HepG2 (cell line): ENCODE measurements around the gene CUL5. TPM values are rescaled to one million over a fixed set of nuclear protein-coding genes. Genes with fewer than 3 reads are reported as not detected.

Experiments used
- CREB1 ChIP-seq, 2 experiments: fragments of 450-650 bp in 1 of 2; IDR thresholded peaks; 2 replicates each; pipeline ENCODE4 v1.6.1; 2016 to 2017; ENCODE audit warnings: control low read depth in 1 of 2, mild to moderate bottlenecking in 1 of 2, missing compliant biosample characterization in 1 of 2, missing genetic modification characterization in 1 of 2
- FOXA3 ChIP-seq: IDR thresholded peaks from 2 replicates; pipeline ENCODE4 v1.6.1; 2016; ENCODE audit warnings: missing genetic modification reagents, missing compliant biosample characterization
- MEIS2 ChIP-seq: sonication (generic); formaldehyde crosslinking; IDR thresholded peaks from 2 replicates; pipeline ENCODE4 v1.9.0; 2021; ENCODE audit warnings: mild to moderate bottlenecking, missing genetic modification reagents
- MTF2 ChIP-seq: sonication (generic); formaldehyde crosslinking; IDR thresholded peaks from 2 replicates; pipeline ENCODE4 v1.5.0; 2020; ENCODE audit warnings: missing genetic modification reagents, borderline replicate concordance
- NFIB ChIP-seq: sonication (generic); formaldehyde crosslinking; IDR thresholded peaks from 2 replicates; pipeline ENCODE4 v1.9.0; 2021; ENCODE audit warnings: missing genetic modification reagents, mild to moderate bottlenecking, borderline replicate concordance
- SMARCC2 ChIP-seq: fragments of 450-650 bp; IDR thresholded peaks from 2 replicates; pipeline ENCODE4 v1.6.1; 2017; ENCODE audit warnings: antibody characterized with exemption, mild to moderate bottlenecking
- ZNF772 ChIP-seq: sonication (generic); formaldehyde crosslinking; IDR thresholded peaks from 2 replicates; pipeline ENCODE4 v1.5.0; 2020; ENCODE audit warnings: mild to moderate bottlenecking, missing genetic modification reagents
- polyA plus RNA-seq, 8 experiments: library from polyadenylated mRNA; depleted of rRNA in 3 of 8; stranded (reverse) in 7 of 8; unstranded in 1 of 8; fragments of >200 nt; fragmentation: Illumina TruSeq in 4 of 8; extraction: Trizol in 4 of 8; gene quantifications; 2 replicates each; pipeline versions ENCODE4 v1.2.1 to v1.2.3, GENCODE V29; 2011 to 2016; ENCODE audit warnings: low read depth in 4 of 8, missing spikeins in 1 of 8, mixed read lengths in 1 of 8; ENCODE audit not compliant: insufficient read depth in 1 of 8
- total RNA-seq, 5 experiments: library from RNA; depleted of rRNA; stranded (reverse); fragments of >200 nt; fragmentation: Illumina TruSeq; extraction: Trizol; gene quantifications; 2 replicates each; pipeline ENCODE4 v1.2.3, GENCODE V29; 2016; ENCODE audit warnings: low read depth in 1 of 5
- TF ChIP-seq, protein P1 (sequence below): sonication (generic); formaldehyde crosslinking; IDR thresholded peaks from 2 replicates; pipeline ENCODE4 v1.4.0; 2020; ENCODE audit warnings: low read depth, missing genetic modification reagents
- TF ChIP-seq, protein P2 (sequence below): sonication (generic); formaldehyde crosslinking; IDR thresholded peaks from 2 replicates; pipeline ENCODE4 v1.5.1; 2020; ENCODE audit warnings: mild to moderate bottlenecking, missing genetic modification reagents, moderate library complexity
- TF ChIP-seq, protein P3 (sequence below): IDR thresholded peaks from 2 replicates; pipeline ENCODE4 v1.6.1; 2016; ENCODE audit warnings: mild to moderate bottlenecking
- TF ChIP-seq, protein P4 (sequence below): sonication (generic); formaldehyde crosslinking; IDR thresholded peaks from 2 replicates; pipeline ENCODE4 v1.4.0; 2020; ENCODE audit warnings: mild to moderate bottlenecking, missing genetic modification reagents

The CUL5 gene
- total and polyA plus RNA-seq, 2 of the 13 experiments (the other 11 are each of a cell fraction or from before 2014, with no cell fraction given), result 7.0 to 24.7 TPM

- TF ChIP-seq, protein P1, sequence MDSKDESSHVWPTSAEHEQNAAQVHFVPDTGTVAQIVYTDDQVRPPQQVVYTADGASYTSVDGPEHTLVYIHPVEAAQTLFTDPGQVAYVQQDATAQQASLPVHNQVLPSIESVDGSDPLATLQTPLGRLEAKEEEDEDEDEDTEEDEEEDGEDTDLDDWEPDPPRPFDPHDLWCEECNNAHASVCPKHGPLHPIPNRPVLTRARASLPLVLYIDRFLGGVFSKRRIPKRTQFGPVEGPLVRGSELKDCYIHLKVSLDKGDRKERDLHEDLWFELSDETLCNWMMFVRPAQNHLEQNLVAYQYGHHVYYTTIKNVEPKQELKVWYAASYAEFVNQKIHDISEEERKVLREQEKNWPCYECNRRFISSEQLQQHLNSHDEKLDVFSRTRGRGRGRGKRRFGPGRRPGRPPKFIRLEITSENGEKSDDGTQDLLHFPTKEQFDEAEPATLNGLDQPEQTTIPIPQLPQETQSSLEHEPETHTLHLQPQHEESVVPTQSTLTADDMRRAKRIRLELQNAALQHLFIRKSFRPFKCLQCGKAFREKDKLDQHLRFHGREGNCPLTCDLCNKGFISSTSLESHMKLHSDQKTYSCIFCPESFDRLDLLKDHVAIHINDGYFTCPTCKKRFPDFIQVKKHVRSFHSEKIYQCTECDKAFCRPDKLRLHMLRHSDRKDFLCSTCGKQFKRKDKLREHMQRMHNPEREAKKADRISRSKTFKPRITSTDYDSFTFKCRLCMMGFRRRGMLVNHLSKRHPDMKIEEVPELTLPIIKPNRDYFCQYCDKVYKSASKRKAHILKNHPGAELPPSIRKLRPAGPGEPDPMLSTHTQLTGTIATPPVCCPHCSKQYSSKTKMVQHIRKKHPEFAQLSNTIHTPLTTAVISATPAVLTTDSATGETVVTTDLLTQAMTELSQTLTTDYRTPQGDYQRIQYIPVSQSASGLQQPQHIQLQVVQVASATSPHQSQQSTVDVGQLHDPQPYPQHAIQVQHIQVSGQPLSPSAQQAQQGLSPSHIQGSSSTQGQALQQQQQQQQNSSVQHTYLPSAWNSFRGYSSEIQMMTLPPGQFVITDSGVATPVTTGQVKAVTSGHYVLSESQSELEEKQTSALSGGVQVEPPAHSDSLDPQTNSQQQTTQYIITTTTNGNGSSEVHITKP (CRISPR knock-in tag), result peak; percentile 36; the same call in 1 of the 2 replicates
- peak; percentile 94; the same call in 1 of the 2 replicates for TF ChIP-seq MTF2 (CRISPR knock-in tag)
- TF ChIP-seq, protein P2, sequence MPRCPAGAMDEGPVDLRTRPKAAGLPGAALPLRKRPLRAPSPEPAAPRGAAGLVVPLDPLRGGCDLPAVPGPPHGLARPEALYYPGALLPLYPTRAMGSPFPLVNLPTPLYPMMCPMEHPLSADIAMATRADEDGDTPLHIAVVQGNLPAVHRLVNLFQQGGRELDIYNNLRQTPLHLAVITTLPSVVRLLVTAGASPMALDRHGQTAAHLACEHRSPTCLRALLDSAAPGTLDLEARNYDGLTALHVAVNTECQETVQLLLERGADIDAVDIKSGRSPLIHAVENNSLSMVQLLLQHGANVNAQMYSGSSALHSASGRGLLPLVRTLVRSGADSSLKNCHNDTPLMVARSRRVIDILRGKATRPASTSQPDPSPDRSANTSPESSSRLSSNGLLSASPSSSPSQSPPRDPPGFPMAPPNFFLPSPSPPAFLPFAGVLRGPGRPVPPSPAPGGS (CRISPR knock-in tag), result peak; percentile 91
- no peak for TF ChIP-seq SMARCC2
- TF ChIP-seq, protein P3, sequence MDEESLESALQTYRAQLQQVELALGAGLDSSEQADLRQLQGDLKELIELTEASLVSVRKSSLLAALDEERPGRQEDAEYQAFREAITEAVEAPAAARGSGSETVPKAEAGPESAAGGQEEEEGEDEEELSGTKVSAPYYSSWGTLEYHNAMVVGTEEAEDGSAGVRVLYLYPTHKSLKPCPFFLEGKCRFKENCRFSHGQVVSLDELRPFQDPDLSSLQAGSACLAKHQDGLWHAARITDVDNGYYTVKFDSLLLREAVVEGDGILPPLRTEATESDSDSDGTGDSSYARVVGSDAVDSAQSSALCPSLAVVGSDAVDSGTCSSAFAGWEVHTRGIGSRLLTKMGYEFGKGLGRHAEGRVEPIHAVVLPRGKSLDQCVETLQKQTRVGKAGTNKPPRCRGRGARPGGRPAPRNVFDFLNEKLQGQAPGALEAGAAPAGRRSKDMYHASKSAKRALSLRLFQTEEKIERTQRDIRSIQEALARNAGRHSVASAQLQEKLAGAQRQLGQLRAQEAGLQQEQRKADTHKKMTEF (CRISPR knock-in tag), result peak; percentile 98
- TF ChIP-seq ZNF772 (CRISPR knock-in tag), result peak; percentile 94
- TF ChIP-seq NFIB (CRISPR knock-in tag), result no peak
- TF ChIP-seq MEIS2 (CRISPR knock-in tag), result peak; percentile 61
- peak; percentile 40; the same call in 1 of the 2 replicates for TF ChIP-seq FOXA3
- peak; percentile 90 for TF ChIP-seq CREB1 (IDR thresholded peaks at IDR 0.05)
- TF ChIP-seq CREB1 (CRISPR knock-in tag; IDR thresholded peaks at IDR 0.05), result no peak
- TF ChIP-seq, protein P4, sequence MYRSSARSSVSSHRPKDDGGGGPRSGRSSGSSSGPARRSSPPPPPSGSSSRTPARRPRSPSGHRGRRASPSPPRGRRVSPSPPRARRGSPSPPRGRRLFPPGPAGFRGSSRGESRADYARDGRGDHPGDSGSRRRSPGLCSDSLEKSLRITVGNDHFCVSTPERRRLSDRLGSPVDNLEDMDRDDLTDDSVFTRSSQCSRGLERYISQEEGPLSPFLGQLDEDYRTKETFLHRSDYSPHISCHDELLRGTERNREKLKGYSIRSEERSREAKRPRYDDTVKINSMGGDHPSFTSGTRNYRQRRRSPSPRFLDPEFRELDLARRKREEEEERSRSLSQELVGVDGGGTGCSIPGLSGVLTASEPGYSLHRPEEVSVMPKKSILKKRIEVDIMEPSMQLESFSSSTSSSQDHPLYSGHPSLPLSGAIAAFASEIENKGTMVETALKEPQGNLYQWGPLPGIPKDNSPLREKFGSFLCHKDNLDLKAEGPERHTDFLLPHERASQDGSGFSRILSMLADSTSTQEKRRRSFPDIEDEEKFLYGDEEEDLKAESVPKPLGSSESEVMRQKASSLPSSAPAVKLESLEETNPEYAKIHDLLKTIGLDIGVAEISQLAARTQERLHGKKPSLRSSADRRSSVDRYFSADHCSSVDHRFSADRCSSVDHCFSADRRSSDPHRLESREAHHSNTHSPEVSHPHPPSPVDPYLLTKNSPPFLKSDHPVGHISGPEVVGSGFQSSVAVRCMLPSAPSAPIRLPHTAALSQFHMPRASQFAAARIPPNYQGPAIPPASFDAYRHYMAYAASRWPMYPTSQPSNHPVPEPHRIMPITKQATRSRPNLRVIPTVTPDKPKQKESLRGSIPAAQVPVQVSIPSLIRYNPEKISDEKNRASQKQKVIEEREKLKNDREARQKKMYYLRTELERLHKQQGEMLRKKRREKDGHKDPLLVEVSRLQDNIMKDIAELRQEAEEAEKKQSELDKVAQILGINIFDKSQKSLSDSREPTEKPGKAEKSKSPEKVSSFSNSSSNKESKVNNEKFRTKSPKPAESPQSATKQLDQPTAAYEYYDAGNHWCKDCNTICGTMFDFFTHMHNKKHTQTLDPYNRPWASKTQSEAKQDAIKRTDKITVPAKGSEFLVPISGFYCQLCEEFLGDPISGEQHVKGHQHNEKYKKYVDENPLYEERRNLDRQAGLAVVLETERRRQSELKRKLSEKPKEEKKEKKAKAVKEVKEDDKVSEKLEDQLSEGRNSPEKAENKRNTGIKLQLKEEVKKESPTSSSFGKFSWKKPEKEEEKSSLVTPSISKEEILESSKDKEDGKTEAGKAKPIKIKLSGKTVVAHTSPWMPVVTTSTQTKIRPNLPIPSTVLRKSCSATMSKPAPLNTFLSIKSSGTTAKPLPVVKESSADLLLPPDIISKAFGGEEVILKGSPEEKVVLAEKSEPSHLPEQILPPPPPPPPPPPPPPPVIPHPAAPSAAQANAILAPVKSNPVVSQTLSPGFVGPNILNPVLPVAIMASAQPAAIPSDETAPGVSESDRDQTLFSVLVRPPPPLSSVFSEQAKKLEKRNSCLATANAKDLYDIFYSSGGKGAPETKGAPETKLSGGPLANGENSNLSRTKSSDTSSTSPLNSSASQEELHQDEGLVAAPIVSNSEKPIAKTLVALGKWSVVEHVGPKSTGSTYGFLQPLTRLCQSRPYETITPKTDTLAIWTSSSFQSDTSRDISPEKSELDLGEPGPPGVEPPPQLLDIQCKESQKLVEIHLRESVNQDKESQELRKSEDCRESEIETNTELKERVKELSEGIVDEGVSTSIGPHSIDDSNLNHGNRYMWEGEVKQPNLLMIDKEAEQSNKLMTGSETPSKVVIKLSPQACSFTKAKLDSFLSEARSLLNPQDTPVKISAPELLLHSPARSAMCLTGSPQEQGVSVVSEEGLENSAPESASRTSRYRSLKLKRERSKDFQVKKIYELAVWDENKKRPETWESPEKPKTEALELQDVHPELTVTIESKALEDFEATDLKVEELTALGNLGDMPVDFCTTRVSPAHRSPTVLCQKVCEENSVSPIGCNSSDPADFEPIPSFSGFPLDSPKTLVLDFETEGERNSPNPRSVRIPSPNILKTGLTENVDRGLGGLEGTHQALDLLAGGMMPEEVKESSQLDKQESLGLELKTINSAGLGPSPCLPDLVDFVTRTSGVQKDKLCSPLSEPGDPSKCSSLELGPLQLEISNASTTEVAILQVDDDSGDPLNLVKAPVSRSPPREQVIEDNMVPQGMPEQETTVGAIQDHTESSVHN (CRISPR knock-in tag), result peak; percentile 47; the same call in 1 of the 2 replicates
These were observed at the start of gene CUL5 (continued) for GRCh38 chr11:108008656-108009496.
